ENCODE measurements around the gene SULT4A1. TPM values are rescaled to one million over a fixed set of nuclear protein-coding genes. Genes with fewer than 3 reads are reported as not detected.
"Not testable (repeated sequence)": the region's sequence is repeated elsewhere in the genome, so short reads cannot be mapped to it uniquely, and the experiment has no call there.

The SULT4A1 gene
- total RNA-seq, 1 experiment from 2014 or later, result 9.5 TPM

DNA sequence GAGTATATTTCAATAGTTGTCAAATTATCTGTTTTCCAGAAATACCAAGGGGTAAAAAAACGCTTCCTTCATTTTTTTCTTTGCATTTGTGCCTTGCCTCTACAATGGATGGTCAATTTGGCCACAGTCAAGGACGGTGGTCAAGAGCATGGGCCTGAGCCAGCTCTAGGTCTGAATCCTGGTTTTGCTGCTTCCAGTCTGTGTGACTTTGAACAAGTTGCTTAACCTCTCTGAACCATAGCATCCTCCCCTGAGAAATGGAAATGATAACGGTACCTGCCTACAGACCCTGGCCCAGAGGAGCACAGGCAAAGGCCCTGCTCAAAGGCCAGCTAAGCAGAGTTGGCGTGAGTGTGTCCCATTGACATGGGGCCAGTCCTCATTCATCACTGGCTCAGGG lies 26.4 kb upstream of the SULT4A1 start:
- in situ Hi-C loops (cut with HindIII; ENCODE audit: low sequenced_read_pairs), result no loop called here
- DNase-seq (ENCODE audit: low spot score), result no peak

DNA sequence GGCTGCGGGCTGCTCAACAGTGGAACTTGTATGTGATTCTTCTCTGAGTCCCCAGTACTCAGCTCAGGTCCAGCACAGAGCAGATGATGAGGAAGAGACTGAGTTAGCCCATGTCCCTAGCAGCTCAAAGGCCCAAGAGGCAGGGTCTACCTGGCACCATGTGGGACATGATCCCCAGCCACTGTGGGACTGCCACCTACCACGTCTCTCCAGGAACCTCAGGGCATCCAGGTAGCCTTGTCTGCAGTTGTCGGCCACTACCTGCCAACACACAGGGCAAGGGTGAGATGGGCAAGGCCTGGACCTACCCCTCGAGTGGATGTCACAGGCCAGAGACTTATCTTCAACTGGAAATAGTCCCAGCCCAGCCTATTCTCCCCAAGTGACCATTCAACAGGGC lies 25.1 kb upstream of the SULT4A1 start:
- no peak for DNase-seq (ENCODE audit: low spot score)
- in situ Hi-C loops (cut with HindIII; ENCODE audit: low sequenced_read_pairs), result no loop called here

DNA sequence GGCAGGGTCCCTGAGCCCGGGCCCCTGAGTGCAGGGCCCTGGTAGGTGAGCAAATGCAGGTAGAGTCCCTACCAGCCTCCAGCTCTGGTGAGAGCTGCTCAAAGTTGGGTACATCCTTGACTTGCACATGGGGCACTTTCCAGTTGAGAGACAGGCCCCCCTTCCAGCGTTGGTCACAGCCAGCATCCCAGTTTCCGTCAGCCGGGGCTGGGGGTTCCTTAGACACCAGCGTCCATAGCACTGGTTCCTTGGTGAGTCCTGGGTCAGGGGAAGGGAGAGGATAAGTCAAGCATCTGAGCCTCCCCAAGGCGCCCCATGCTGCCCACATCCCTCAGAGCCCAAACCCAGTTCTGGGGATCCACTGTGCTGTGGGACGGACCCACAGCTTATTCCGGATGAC lies 23.9 kb upstream of the SULT4A1 start:
- no peak for DNase-seq (ENCODE audit: low spot score)
- in situ Hi-C loops (cut with HindIII; ENCODE audit: low sequenced_read_pairs), result no loop called here

DNA sequence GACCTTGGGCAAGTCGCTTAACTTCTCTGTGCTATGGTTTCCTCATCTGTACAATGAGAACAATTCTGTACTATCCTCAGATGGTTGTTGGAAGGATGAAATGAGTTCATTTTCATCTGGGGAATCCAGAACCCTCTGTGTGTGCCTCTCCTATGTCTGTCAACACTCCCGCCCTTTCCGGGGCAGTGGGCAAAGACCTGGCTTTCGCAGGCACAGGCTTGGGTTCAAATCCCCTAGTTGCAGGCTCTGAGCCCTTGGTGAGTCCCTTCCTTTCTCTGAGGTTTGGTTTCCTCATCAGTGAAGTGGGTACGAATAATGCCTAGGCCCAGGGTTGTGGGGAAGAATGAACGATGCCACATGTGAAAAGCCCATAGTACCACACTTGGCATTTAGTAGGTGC lies 23.5 kb upstream of the SULT4A1 start:
- in situ Hi-C loops (cut with HindIII; ENCODE audit: low sequenced_read_pairs), result no loop called here
- DNase-seq (ENCODE audit: low spot score), result no peak

DNA sequence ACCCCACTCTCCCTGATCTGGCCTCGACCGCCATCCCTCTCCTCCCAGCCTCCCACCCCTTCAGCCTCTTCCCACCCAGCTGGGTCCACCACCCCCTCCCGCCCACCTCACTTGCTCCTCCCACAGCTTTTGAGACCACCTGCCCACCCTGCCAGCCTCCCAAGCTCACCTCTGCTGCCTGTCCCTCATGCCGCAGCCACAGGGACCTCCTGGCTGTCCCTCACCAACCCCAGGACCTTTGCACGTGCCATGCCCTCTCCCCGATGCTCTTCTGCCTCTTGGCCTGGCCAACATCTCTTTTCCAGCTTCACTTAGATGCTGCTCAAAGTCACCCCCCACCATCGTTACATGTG lies 23.0 kb upstream of the SULT4A1 start:
- in situ Hi-C loops (cut with HindIII; ENCODE audit: low sequenced_read_pairs), result no loop called here
- no peak for DNase-seq (ENCODE audit: low spot score)

DNA sequence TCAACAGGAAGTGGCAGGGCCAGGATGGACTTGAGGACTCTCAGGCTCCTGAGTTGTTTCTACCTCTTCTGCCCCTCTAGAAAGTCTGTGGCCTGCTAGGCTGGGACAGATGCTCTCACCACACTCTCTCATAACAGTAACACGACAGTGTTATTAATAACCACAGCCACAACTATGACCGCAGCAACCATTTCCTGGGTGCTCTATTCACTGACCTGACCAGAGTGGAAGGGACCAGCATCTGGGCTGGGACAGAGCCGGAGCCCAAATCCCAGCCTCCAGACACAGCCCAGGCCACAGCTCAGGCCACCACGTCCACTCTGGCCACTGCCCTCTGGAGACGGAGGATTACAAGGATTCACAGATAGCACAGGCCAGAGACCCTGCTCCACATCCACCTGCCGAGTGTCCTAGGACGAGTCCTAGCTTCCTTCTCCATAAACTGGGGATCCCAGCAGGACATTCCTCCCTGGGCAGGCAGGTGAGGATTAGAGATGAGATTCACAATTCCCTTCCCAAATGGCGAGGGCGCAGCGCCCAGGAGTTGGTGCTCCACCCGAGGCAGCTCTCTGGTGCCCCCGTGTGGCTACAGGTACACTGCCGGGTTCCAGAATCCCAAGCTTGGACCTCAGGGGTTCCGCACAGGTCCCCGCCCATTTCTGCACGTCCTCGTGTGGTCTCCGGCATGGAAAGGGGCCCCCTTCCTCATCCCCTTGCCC lies 22.4 kb upstream of the SULT4A1 start:
- DNase-seq (ENCODE audit: low spot score), result peak; percentile 53
- in situ Hi-C loops (cut with HindIII; ENCODE audit: low sequenced_read_pairs), result no loop called here

DNA sequence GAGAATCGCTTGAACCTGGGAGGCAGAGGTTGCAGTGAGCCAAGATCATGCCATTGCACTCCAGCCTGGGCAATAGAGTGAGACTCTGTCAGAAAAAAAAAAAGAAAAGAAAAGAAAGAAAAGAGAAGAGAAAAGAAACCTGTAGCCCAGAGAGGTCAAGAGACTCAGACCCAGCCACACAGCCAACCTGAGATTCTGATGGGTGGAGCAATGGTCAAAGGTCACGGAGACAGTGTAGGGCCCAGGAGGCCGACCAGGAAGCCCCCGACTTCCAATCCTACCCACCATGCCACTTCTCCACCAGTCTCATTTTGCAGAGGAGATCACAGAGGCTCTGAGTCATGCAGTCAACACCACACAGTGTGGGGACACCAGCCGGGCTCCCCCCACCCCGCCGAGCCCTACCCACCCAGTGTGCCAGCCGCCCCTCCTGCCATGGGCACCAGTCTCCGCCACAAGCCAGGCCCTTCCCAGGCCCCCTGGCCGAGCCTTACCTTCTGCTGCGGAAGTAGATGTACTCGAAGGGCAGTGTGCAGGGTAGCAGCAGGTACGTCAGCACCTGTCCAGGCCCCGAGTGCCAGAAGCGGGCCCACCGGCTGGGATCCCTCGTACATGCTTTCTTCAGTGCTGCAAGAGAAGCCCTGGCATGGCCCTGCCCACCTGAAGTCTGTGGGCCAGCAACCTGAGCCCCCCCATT lies 21.6 kb upstream of the SULT4A1 start:
- DNase-seq (ENCODE audit: low spot score), result no peak
- in situ Hi-C loops (cut with HindIII; ENCODE audit: low sequenced_read_pairs), result no loop called here

DNA sequence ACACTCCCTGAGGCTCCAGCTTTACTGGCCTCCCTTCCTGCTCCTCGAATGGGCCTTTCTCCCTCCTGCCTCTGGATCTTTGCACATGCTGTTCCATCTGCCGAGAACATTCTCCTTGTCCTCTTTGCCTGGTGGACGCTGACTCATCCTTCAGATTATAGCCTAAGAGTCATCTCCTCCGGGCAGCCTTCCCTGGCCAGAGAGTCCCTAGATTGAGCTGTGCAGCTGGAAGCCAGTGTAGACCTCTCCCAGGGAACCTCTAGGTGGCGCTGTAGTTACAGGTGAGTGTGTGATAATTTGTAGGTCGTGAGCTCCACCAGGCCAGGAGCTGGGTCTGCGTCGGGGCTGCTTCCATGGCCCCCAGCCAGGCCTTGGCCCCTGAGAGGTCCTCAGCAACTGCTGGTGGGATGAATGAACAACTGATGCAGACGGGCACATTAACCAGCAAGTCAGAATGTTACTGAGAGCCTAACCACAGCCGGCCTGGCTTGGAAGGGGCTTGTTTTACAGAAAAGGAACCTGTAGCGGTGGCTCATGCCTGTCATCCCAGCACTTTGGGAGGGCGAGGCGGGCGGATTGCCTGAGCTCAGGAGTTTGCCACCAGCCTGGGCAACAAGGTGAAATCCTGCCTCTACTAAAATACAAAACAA lies 20.8 kb upstream of the SULT4A1 start:
- in situ Hi-C loops (cut with HindIII; ENCODE audit: low sequenced_read_pairs), result no loop called here

DNA sequence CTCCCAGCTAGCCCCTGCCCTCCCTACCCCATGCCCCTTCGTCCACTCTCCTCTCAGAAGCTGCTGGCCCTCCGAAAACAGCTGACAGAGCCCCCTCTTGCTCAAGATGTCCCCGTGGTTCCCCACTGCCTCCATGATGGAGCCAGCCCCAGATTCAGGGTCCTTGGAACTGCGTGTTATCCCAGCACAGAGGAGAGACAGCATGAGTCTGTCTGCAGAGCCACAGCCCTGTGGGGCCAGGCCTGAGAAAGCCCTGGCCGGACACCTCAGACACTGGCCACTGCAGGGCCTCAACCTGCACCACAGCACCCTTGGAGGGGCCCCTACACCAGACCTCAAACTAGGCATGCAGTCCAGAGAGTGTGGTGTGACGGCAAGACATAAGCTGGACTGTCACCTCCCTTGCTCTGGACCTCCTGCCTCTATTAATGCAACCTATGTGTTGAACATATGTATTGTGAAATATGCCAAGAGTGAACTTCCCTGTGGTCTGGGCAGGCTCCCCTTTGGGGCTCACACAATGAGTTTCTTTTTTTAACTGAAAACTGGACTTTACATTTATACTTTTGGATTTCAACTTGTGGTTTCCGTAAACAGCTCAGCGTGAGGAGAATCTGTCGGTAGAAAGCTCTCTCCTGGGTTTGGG lies 19.9 kb upstream of the SULT4A1 start:
- no peak for DNase-seq (ENCODE audit: low spot score)
- in situ Hi-C loops (cut with HindIII; ENCODE audit: low sequenced_read_pairs), result no loop called here

More for the DNA sequence above, 20.8 kb upstream of the SULT4A1 start:
- DNase-seq (ENCODE audit: low spot score), result peak; percentile 45

DNA sequence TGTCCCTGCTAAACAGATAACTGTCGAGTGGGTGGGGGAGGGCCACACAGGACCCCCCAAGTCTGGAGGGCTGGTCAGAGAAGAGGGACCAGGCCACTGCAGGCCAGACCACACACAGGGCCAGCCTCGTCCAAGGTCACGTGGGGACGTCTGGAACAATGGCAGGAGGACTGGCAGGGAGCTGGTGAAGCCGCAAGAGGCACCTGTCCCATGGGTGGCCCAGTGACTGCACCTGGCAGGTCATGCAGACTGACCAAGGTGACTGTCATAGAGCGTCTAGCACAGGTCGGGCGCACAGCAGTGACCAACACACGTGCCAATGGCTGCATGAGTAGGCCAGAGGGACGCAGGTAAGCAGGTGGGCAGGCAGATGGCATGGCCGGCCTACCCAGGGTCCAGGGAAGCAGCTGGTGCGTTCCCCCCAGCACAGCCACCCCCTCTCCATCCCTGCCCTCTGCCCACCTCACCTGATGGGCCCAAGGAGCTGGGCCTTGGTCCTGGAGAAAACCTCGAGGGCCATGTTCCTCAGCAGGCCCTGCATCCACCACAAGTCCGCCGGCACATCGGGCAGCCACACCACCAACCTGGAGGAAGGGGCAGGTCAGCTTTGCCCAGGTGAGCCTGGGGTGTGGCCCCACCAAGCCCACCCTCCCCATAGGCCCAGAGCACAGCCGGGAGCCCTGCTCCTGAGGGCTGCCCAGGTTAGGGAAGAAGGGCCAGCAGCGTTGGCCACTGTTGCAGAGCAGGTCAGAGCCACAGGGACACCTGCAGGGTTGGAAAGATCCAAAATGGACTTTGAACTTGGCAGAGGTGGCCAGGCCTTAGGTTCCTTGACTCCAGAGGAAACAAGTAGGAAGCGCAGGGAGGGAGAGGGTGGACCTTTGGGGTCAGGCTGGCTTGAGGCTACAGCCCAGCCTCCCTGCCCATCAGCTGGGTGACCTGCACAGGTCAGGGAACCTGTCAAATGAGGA lies 19.1 kb upstream of the SULT4A1 start:
- DNase-seq (ENCODE audit: low spot score), result no peak
- in situ Hi-C loops (cut with HindIII; ENCODE audit: low sequenced_read_pairs), result no loop called here

DNA sequence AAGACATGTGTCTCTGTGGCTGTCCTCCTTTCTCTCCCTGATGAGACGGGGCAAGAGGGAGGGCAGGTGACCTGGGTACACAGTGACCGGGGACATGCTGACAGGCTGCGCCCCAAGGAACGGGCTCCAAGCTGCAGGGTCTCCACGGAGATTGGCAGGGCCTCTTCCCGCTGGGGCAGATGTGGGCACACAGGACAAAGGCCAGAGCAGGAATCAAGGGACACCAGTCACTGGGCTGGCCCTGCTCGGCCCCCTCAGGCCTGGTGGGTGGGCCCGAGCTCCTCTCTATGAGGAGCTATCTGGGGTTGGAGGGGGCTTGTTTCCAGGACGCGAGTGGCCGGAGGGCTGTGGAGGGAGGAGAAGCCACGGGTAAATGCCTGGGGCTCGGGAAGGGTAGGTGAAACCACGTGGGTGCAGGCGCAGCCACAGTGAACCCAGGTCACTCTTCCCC lies 18.3 kb upstream of the SULT4A1 start:
- in situ Hi-C loops (cut with HindIII; ENCODE audit: low sequenced_read_pairs), result no loop called here
- DNase-seq (ENCODE audit: low spot score), result no peak

DNA sequence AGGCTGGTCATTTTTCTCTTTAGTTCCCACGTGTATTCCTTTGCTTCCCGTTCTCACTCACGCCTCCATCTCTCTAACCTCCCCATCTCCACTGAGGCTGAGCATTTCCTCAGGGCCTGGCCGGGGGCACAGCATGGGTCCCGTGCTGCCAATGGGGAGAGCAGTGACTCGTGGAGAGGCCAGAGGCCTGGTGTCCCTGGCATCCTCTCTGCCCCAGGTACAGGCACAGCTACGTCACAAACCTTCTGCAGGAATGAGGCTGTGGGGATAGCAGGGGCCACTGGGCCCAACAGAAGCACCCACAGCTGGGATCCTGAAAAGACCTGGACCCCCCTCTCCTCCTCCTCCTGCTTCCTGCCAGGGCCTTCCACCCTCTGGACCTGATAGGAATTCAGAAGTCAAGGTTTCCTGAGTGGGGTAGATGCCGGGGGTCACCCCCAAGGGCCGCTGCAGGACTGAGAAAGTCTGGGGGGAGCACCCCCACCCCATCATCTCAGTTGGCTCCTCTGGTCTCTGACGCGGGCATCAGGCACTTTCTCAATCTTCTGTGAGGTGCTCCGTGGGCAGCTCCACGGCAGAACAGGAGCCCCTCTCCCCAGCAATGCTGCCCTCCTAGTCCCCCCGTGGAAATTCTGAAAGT lies 17.7 kb upstream of the SULT4A1 start:
- in situ Hi-C loops (cut with HindIII; ENCODE audit: low sequenced_read_pairs), result no loop called here
- no peak for DNase-seq (ENCODE audit: low spot score)

DNA sequence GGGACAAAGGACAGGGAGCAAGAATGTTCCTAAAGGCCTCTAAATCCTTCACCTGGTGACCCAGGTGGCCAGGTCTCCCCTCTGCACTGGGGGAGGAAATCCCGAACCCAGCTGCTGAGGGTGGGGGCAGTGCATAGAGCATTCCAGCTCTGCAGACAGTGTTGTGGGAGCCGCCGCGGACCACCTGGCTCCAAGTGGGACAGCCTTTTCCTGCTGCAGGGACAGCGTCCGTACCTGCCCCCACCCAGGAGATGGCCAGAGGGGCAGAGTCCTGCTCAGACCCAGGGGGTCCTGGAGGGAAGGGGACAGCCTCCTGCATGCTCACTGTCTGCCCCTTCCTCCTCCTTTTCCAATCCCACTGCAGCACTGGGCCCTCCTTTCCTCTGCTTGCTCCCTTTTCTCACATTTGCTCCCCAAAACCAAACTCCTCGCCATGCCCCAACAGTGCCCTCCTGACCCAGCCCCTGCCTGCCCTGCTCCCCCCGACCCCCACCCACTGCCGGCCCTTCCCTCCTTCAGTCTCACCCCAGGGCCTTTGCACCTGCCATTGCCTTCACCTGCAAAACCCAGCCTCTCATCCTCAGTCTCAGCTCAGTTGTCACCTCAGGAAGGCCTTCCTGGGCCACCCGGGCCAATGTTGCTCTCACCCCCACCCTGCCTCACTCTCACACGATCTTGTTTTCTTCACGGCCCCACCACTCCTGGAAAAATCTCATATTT lies 16.7 kb upstream of the SULT4A1 start:
- in situ Hi-C loops (cut with HindIII; ENCODE audit: low sequenced_read_pairs), result no loop called here

DNA sequence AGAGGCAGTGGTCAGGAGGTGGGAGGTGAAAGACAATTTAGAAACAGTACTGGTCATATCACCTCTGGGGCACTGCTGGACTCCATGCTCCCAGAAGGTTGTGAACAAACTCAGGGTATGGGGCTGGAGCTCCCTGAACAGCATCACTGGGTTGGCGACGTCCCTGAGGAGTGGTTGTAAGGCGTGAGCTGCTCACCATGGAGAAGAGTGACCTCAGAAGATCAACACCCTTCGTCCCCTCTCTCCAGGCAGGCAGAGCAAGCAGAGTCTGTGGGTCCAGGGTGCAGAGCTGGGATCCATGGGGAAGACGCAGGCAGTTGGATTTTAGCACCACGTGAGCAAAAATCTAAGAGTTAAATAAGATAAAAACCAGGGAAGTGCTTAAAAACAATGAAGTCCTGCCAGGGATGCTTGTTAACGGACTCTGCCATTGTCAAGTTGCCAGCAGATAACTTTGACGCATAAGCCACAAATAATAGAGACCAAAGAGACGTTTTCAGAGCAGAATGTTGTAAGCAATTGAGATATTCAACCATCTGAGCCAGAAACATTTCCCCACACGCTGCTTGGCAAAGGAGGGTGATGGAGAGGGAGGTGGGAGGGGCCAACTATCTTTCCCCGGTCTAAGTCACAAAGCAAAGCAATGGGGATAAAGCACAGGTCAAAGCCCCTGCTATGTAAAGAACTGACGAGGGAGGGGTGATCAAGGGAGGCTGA lies 15.9 kb upstream of the SULT4A1 start:
- DNase-seq (ENCODE audit: low spot score), result no peak
- in situ Hi-C loops (cut with HindIII; ENCODE audit: low sequenced_read_pairs), result no loop called here

More for the DNA sequence above, 16.7 kb upstream of the SULT4A1 start:
- no peak for DNase-seq (ENCODE audit: low spot score)

DNA sequence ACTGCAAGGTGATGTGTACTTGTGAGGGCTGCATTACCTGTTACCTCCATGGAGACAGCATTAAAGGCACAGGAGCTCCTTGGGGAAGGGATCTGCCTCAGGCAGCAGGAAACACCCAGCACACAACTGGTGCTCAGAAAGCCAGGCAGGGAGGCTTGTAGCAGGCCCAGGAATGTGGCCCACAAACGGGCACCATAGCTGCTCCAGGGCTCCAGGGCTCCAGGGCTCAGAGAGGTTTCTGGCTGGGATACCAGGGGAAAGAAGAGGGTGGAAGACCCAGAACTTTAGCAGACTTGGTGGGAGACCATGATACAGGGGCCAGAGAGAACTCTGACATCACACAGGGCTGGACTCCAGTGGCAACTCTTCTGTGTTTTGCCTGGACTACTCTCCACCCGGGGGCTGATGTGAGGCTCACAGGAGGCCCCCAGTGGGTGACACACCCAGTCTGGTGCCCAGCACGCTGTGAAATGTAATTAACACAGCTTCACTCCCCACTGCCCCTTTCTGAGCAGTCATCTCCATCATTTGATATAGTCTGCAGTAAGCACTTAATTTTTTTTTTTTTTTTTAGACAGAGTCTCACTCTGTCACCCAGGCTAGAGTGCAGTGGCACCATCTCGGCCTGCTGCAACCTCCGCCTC lies 14.7 kb upstream of the SULT4A1 start:
- in situ Hi-C loops (cut with HindIII; ENCODE audit: low sequenced_read_pairs), result no loop called here
- DNase-seq (ENCODE audit: low spot score), result no peak

DNA sequence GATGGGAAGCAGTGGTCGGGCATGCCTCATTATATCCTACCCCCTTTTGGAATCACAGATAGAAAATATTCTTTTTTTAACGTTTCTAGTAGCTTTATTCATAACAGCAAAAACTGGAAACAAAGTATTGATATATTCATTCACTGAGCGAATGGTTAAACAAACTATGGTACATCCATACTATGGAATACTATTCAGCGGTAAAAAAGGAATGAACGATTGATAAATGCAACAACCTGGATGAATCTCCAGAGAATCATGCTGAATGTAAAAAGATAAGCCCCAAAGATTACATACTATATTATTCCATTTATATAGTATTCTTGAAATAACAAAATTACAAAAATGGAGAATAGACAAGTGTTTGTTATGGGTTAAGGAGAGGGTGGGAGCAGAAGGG lies 7.5 kb upstream of the SULT4A1 start:
- in situ Hi-C loops (cut with HindIII; ENCODE audit: low sequenced_read_pairs), result no loop called here

DNA sequence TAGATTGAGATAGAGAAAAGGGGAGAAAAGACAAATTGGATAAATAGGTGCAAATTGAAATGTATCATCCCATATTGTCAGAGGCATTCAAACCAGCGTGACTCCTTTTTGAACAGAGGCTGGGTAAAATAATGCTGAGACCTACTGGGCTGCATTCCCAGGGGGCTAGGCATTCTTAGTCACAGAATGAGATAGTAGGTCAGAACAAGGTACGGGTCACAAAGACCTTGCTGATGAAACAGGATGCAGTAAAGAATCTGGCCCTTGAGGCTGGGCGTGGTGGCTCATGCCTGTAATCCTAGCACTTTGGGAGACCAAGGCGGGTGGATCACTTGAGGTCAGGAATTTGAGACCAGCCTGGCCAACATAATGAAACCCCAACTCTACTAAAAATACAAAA lies 6.7 kb upstream of the SULT4A1 start:
- in situ Hi-C loops (cut with HindIII; ENCODE audit: low sequenced_read_pairs); DNase-seq (ENCODE audit: low spot score): not testable (repeated sequence)

More for the DNA sequence above, 7.5 kb upstream of the SULT4A1 start:
- no peak for DNase-seq (ENCODE audit: low spot score)
